HG03025 (cell line): Measurements from ENCODE around the gene CERK.
A peak's percentile ranks its signal among the peaks of the same experiment; 100 is the strongest.
"Not testable (repeated sequence)": the region's sequence is repeated elsewhere in the genome, so short reads cannot be mapped to it uniquely, and the experiment has no call there.

Experiments used
- ATAC-seq: cut with Tn5 transposase; IDR thresholded peaks from one replicate; pipeline ENCODE4 v1.9.1; 2021; ENCODE audit warnings: mild to moderate bottlenecking, moderate library complexity; ENCODE audit not compliant: unreplicated experiment, low FRiP score

Gene CERK, protein sequence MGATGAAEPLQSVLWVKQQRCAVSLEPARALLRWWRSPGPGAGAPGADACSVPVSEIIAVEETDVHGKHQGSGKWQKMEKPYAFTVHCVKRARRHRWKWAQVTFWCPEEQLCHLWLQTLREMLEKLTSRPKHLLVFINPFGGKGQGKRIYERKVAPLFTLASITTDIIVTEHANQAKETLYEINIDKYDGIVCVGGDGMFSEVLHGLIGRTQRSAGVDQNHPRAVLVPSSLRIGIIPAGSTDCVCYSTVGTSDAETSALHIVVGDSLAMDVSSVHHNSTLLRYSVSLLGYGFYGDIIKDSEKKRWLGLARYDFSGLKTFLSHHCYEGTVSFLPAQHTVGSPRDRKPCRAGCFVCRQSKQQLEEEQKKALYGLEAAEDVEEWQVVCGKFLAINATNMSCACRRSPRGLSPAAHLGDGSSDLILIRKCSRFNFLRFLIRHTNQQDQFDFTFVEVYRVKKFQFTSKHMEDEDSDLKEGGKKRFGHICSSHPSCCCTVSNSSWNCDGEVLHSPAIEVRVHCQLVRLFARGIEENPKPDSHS

DNA sequence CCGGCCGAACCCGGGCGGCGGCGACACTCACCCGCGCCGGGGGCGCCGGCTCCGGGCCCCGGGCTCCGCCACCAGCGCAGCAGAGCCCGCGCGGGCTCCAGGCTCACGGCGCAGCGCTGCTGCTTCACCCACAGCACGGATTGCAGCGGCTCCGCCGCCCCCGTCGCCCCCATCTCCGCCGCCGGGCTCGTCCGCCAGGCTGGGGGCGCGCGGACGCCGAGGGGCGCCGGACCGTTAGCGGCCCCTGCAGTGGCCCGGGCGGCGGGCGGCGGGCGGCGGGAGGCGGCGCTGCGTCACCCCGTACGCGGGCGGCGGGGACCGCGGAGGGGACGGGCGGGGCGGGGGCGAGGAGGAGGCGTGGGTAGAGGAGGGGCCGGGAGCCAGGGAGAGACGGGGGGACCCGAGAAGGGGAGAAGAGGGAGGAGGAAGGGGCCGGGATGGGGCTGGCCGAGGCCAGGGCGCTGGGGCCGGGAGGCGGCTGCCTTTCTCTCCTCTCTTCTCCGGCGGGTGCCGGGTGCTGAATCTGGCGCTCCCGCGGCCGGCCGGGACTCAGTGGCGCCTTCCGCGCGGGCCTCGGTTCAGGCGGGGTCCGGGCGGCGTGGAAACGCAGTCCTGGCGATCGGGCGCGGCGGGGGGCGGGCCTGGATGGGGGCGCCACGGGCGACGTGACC, at the start of gene CERK:
CERK (minus strand) TSS at position 277 of the 671 bp plus-strand sequence; CDS start at position 173, 104 bp downstream.
- peak; percentile 30 for ATAC-seq

GRCh38 chr22:46783721-46784120, 45.7 kb upstream of the CERK start:
- no peak for ATAC-seq

GRCh38 chr22:46782200-46782599, 44.1 kb upstream of the CERK start:
- ATAC-seq: not testable (repeated sequence)

DNA sequence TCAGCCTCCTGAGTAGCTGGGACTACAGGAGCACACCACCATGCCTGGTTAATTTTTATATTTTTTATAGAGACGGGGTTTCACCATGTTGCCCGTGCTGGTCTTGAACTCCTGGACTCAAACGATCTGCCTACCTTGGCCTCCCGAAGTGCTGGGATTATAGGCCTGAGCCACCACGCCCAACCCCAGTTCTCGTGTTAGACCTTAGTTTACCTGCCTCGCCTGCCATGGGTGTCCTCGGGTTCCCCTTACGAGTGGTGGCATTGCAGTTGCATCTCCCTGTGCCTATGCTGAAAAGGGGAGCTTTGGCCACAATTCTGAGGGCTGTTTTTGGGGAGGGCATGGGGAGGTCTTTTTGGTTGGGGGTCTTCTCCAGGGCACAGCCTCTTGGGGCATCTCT, 43.2 kb upstream of the CERK start:
- no peak for ATAC-seq

- ATAC-seq: no peak
These were observed 42.4 kb upstream of the CERK start for GRCh38 chr22:46780453-46780852.

DNA sequence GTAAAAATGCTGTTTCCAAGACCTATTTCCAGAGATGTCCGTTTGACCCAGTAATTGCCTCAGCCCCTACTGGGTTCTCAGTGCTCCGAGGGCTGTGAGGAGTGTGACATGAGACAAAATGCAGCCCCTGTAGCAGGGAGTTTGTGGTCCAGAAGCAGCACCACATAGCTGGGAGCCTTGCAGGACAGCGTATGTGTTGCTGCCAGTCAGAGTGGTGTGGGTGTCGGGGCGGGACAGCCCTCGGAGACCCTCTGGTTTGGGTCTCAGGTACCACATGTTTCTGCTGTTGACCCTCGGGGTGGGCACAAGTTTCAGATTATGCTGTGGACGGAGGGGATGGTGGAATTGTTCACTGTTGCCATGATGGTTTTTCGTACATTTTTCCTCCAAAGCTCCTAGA, 41.6 kb upstream of the CERK start:
- ATAC-seq: no peak

DNA sequence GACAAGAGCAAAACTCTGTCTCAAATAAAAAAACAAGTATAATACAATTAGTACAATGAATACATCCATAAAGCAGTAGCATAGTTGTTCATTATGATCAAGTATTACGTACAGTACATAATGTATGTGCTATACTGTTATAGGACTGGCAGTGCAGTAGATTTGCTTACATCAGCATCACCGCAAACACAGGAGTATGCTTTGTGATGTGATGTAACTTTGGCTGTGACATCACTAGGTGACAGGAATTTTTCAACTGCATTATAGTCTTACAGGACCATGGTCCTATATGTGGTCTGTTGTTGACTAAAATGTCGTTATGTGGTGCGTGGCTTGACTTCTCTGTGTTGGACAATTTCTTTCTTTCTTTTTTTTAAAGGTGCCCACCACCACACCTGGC, 41.0 kb upstream of the CERK start:
- ATAC-seq: no peak

DNA sequence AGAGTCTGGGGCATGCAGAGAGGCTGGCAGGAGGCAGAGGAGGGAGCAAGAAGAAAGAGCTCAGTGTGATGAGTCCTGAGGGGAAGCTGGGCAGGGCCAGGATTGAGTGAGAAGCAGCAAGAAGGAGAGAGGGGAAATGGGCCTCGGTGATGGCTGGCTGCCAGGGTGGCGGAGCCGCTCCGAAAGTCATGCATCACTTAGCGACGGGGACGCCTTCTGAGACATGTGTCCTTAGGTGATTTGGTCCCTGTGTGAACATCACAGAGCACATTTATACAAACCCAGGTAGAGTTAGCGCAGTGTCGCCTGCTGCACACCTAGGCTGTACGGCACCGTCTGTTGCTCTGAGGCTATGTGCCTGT, 39.5 kb upstream of the CERK start:
- no peak for ATAC-seq

- ATAC-seq: no peak
These were observed 39.0 kb upstream of the CERK start for GRCh38 chr22:46776876-46777608.

- ATAC-seq: no peak
These were observed 38.1 kb upstream of the CERK start for GRCh38 chr22:46775850-46776826.

GRCh38 chr22:46774980-46775849, 37.2 kb upstream of the CERK start:
- no peak for ATAC-seq

DNA sequence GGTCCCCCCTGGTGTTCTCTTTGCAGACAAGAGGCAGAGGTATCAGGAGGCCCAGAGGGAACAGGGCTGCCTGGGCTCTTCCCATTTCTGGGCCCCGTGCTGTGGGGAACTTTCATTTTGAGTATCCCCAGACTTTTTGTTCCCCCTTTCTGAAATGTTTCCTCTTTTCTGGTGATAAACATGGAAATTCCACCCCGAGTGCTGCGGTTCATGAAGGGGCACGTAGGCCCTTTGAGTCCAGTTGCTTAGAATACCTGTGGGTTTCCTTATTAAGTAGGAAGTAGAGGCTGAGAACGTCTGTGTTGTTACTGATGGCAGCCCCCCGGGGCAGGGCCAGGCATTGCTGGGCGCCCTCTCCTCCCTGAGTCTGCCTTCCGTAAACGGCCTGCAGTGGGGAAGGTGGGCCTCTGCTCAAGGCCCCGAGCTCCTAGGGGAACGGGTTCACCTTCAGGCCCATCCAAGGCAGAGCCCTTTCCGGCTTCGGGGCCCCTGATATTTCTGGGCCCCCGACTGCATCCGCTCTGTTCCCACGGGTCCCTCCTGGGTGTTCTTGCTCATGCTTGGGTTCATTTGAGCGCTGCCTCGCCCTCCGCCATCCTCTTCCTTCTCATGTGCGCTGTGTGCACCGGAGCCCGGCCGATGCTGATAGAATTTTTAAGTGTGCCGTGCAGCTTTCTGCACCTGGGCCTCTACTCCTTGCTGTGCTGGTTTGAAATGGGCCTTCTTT, 36.4 kb upstream of the CERK start:
- no peak for ATAC-seq

DNA sequence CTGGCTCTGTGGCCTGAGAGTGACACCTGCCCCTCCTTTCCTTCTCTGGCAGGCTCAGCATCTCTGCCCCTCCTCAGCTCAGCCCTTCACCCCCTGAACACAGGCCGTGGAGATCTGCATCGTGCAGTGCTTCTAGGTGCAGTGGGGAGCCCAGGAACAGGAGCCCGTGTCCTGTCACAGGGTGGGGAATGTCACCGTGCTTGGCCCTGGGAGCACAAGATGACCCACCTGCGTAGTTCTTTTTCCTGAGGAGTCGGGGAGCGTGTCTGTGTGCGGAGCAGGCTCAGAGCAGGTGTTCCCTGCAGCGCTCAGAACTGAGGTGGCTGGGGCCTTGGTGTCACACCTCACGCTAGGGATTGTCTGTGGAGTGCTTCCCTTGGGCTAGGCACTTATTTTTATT, 35.0 kb upstream of the CERK start:
- ATAC-seq: no peak

DNA sequence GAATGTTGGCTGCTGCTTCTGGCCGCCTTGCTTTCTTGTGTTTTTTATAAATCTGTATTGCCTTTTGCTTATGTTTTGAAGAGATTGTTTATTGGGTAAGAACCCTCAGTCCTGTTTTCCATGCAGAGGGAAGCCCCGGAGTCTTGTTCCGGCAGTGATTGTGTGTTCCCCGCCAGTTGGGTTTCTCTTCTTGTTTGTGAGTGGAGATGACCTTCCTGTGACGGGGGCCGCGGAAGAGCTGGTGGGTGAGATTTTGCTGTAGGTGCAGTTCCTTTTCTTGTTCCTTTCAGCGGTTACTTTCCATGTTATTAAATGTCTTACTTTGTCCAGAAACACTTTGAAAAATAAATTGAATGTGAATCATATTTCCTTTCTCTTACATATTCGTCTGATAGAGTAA, 32.7 kb upstream of the CERK start:
- no peak for ATAC-seq

GRCh38 chr22:46770151-46770641, 32.1 kb upstream of the CERK start:
- no peak for ATAC-seq

- no peak for ATAC-seq
These were observed 31.7 kb upstream of the CERK start for GRCh38 chr22:46769706-46770105.

GRCh38 chr22:46769191-46769675, 31.2 kb upstream of the CERK start:
- ATAC-seq: no peak
